GM23248 (cell line): ENCODE results near the gene C1orf167. TPM values are rescaled to one million over a fixed set of nuclear protein-coding genes. Genes with fewer than 3 reads are reported as not detected.

ENCODE experiments used
- DNase-seq: peaks from one replicate; pipeline ENCODE4 v3.0.0-alpha.2; 2015
- H2AFZ ChIP-seq: fragments of 200-600 bp; sonication (generic); 2 replicates; pipeline ENCODE4 v1.6.1; 2016; ENCODE audit warnings: antibody characterized with exemption
- H3F3A ChIP-seq: fragments of 200-600 bp; sonication (generic); 2 replicates; pipeline ENCODE4 v1.6.1; 2016; ENCODE audit warnings: mild to moderate bottlenecking, antibody characterized with exemption, mixed run types; ENCODE audit not compliant: insufficient read depth
- H3K27ac ChIP-seq: fragments of 200-600 bp; sonication (generic); 2 replicates; pipeline ENCODE4 v1.5.1; 2016; ENCODE audit warnings: mild to moderate bottlenecking
- H3K27me3 ChIP-seq: fragments of 200-600 bp; sonication (generic); replicated peaks from 2 replicates; pipeline ENCODE4 v1.6.1; 2016; ENCODE audit warnings: mild to moderate bottlenecking; ENCODE audit not compliant: insufficient read depth
- H3K36me3 ChIP-seq: fragments of 200-600 bp; sonication (generic); 2 replicates; pipeline ENCODE4 v1.6.1; 2016; ENCODE audit warnings: low read depth, mild to moderate bottlenecking
- H3K4me1 ChIP-seq: fragments of 200-600 bp; sonication (generic); 2 replicates; pipeline ENCODE4 v1.6.1; 2016; ENCODE audit warnings: mild to moderate bottlenecking; ENCODE audit not compliant: insufficient read depth
- H3K4me2 ChIP-seq: fragments of 200-600 bp; sonication (generic); one replicate; pipeline ENCODE4 v1.6.1; 2016; ENCODE audit warnings: mild to moderate bottlenecking; ENCODE audit not compliant: unreplicated experiment
- H3K4me3 ChIP-seq: fragments of 200-600 bp; sonication (generic); 2 replicates; pipeline ENCODE4 v1.5.1; 2016; ENCODE audit warnings: mild to moderate bottlenecking
- H3K79me2 ChIP-seq: fragments of 200-600 bp; sonication (generic); 2 replicates; pipeline ENCODE4 v1.6.1; 2016; ENCODE audit warnings: mild to moderate bottlenecking; ENCODE audit not compliant: insufficient read depth
- H3K9ac ChIP-seq: fragments of 200-600 bp; sonication (generic); 2 replicates; pipeline ENCODE4 v1.6.1; 2016; ENCODE audit warnings: mild to moderate bottlenecking
- H3K9me2 ChIP-seq: fragments of 200-600 bp; sonication (generic); 2 replicates; pipeline ENCODE4 v1.6.1; 2016; ENCODE audit warnings: mixed run types, mild to moderate bottlenecking, moderate library complexity; ENCODE audit not compliant: insufficient read depth
- H3K9me3 ChIP-seq: fragments of 200-600 bp; sonication (generic); one replicate; pipeline ENCODE4 v1.6.1; 2017; ENCODE audit warnings: low read depth
- H4K20me1 ChIP-seq: fragments of 200-600 bp; sonication (generic); 2 replicates; pipeline ENCODE4 v1.6.0; 2016; ENCODE audit not compliant: insufficient read depth
- EZH2 ChIP-seq: fragments of 200-600 bp; sonication (generic); IDR thresholded peaks from 2 replicates; pipeline ENCODE4 v1.6.1; 2018; ENCODE audit warnings: antibody characterized with exemption, mild to moderate bottlenecking; ENCODE audit not compliant: insufficient read depth, poor library complexity, severe bottlenecking
- EZH2phosphoT487 ChIP-seq: fragments of 200-600 bp; sonication (generic); IDR thresholded peaks from 2 replicates; pipeline ENCODE4 v1.6.1; 2018; ENCODE audit warnings: antibody characterized with exemption, moderate library complexity, mild to moderate bottlenecking, low read depth; ENCODE audit not compliant: insufficient read depth
- WGBS, 2 experiments: methylation state at CpG; one replicate each; pipeline ENCODE4 v1.1.6; 2015 to 2017; ENCODE audit warnings: low lambda C conversion rate in 2 of 2, low coverage in 1 of 2; ENCODE audit errors: missing lambda C conversion rate in 2 of 2; 5-methylcytosine and 5-hydroxymethylcytosine counted together
- in situ Hi-C: fragments of 300-500 bp; cut with MboI; formaldehyde crosslinking; loops from 2 replicates; pipeline ENCODE4 v1.15.0; 2020
- polyA plus RNA-seq: library from polyadenylated mRNA; unstranded; fragments of >200 nt; fragmentation: Nextera tagmentation; extraction: Ambion mirVana; gene quantifications from 2 replicates; pipeline ENCODE4 v1.2.1, GENCODE V29; 2016
- total RNA-seq: library from RNA; depleted of rRNA; stranded (reverse); fragments of >200 nt; shearing (Covaris generic); gene quantifications from 2 replicates; pipeline ENCODE4 v1.2.3, GENCODE V29; 2014

Gene C1orf167
- total and polyA plus RNA-seq, 2 experiments from 2014 or later: 0.43 TPM; not detected in 1

DNA sequence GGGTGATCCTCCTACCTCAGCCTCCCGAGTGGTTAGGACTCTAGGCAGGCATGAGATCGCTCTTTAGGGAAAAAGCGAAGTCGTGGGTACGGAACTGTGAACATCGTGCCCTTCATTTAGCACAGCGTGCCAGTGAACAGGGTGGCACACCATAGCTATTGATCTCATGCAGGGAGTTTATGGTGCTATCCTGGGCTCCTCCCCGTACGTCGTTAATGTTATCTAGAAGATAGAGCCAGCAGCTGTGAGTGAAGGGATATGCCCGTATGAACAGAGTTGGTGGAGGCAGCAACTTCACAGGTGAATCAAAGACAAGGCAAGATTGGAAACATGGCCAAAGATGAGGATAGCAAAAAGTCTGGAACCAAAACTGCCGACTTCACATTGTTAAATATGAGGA, 55.2 kb downstream of the C1orf167 start:
- Histone ChIP-seq H3K27ac (no peak overlapping the region), H3F3A (peaks cover 26% of the 10 kb centered on the region), H3K9me2 (no peaks in the 10 kb centered on the region), H2AFZ (no peak overlapping the region), H3K79me2 (peaks cover 23% of the 10 kb centered on the region), H3K9ac (no peak overlapping the region), H3K9me3 (no peaks in the 10 kb centered on the region), H3K4me1 (peaks cover 11% of the 10 kb centered on the region), H3K36me3 (peaks cover 48% of the 10 kb centered on the region), H3K4me3 (no peak overlapping the region), H4K20me1 (no peaks in the 10 kb centered on the region), H3K4me2 (no peak overlapping the region), H3K27me3 (no peaks in the 10 kb centered on the region)
- in situ Hi-C loops: no loop called here
- 91 to 95% methylated on average over 12 of the region's 12 CpGs for WGBS, 2 experiments
- TF ChIP-seq EZH2: no peak
- TF ChIP-seq EZH2phosphoT487: no peak
- DNase-seq: no peak

DNA sequence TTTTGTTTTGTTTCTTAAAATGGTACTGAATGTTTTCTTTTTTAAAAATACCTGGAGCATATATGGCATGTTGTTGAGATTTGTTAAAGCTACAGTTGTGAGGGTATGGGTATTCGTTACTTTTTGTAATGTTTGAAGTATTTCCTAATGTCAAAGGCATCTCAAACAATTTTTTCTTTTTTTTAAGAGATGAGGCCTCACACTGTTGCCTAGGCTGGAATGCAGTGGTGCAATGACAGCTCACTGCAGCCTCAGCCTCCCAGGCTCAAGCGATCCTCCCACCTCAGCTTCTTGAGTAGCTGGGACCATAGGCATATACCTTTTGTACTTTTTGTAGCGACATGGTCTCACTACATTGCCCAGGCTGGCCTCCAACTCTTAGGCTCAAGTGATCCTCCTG, 60.1 kb downstream of the C1orf167 start:
- Histone ChIP-seq H3K4me1 (peaks cover 11% of the 10 kb centered on the region), H3K4me3 (no peak overlapping the region), H3K4me2 (no peak overlapping the region), H3K27ac (peak overlapping the region; percentile 31), H4K20me1 (no peaks in the 10 kb centered on the region), H3K79me2 (no peaks in the 10 kb centered on the region), H2AFZ (no peak overlapping the region), H3K36me3 (peaks cover 25% of the 10 kb centered on the region), H3K9me2 (no peaks in the 10 kb centered on the region), H3K27me3 (no peaks in the 10 kb centered on the region), H3K9ac (no peak overlapping the region), H3K9me3 (no peaks in the 10 kb centered on the region), H3F3A (peaks cover 26% of the 10 kb centered on the region)
- no peak for TF ChIP-seq EZH2
- no peak for TF ChIP-seq EZH2phosphoT487
- DNase-seq: peak; percentile 57
- in situ Hi-C loops: no loop called here
- WGBS, 2 experiments: 76 to 77% methylated on average over 3 of the region's 3 CpGs

DNA sequence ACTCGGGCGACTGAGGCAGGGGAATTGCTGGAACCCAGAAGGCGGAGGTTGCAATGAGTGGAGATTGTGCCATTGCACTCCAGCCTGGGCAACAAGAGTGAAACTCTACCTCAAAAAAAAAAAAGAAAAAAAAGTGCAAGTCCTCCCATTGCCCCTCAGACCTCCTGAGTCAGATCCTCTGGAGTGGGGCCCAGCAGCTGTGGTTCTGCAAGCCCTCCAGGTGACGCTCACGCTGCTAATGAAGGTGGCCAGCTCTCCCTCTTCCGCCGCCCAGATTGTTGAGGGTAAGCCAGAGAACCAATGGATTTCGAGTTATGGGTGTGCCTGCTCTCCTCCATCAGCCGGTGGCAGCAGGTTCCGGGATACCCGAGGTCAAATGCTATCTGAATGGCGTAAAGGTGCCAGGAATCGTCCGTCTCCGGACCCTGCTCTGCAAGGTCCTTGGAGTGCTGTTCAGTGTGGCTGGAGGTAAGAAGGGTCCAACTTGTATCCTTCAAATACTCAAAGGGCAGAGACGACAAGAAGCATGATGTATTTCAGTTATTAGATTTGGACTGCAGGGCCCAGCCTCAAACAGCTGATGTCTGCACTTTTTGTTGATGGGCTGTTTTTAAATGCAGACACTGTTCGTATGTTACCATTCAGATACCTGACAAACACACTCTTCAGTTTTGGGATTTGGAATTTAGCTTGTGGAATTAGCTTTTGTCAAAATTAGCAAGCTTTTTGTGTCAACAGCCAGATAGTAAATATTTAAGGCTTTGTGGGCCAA, 61.6 kb downstream of the C1orf167 start:
- no peak for DNase-seq
- Histone ChIP-seq H3K4me2 (no peak overlapping the region), H4K20me1 (no peaks in the 10 kb centered on the region), H3K36me3 (peaks cover 14% of the 10 kb centered on the region), H2AFZ (no peak overlapping the region), H3K27ac (no peak overlapping the region), H3K9me3 (no peaks in the 10 kb centered on the region), H3K9me2 (no peaks in the 10 kb centered on the region), H3K9ac (no peak overlapping the region), H3K27me3 (no peaks in the 10 kb centered on the region), H3K4me1 (peaks cover 11% of the 10 kb centered on the region), H3F3A (peaks cover 26% of the 10 kb centered on the region), H3K79me2 (no peaks in the 10 kb centered on the region), H3K4me3 (no peak overlapping the region)
- TF ChIP-seq EZH2: no peak
- TF ChIP-seq EZH2phosphoT487: no peak
- 92 to 94% methylated on average over 17 of the region's 17 CpGs for WGBS, 2 experiments
- in situ Hi-C loops: no loop called here

DNA sequence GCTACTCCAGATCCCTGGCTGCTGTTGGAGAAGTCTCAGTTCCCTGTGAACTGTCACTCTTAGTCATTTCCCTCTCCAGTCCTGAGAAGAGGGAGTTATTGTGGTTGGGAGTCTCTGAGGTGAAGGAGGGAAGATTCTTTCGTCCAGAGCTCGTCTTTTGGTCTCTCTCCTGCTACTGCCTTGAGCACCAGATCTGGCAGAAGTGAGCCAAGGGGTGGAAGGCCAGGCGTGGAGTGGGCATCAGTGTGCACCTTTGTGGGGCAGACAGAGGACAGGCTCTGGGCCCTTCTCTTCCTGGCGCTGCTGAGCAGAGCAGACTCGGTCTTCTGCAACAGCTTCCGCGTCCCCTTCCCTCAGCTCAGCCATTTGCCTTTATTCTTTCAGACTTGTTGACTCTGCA, 63.1 kb downstream of the C1orf167 start:
- peaks cover 11% of the 10 kb centered on the region for H3K4me1 ChIP-seq
- DNase-seq: no peak
- no peak overlapping the region for H3K27ac ChIP-seq
- no peak overlapping the region for H3K9ac ChIP-seq
- no peak overlapping the region for H3K4me2 ChIP-seq
- no peaks in the 10 kb centered on the region for H4K20me1 ChIP-seq
- no peaks in the 10 kb centered on the region for H3K9me2 ChIP-seq
- WGBS, 2 experiments: 80 to 81% methylated on average over 7 of the region's 7 CpGs
- TF ChIP-seq EZH2phosphoT487: no peak
- H3K79me2 ChIP-seq: no peaks in the 10 kb centered on the region
- H3K36me3 ChIP-seq: peaks cover 15% of the 10 kb centered on the region
- no peaks in the 10 kb centered on the region for H3K9me3 ChIP-seq
- in situ Hi-C loops: no loop called here
- H3K4me3 ChIP-seq: no peak overlapping the region
- H2AFZ ChIP-seq: no peak overlapping the region
- peaks cover 18% of the 10 kb centered on the region for H3F3A ChIP-seq
- no peaks in the 10 kb centered on the region for H3K27me3 ChIP-seq
